OCI-LY3 (cell line): Measurements from ENCODE around the gene HIC1.

Source experiments
- CTCF ChIP-seq: fragments of 200-600, 300-600 bp; sonication (generic); IDR thresholded peaks from 2 replicates; pipeline ENCODE4 v1.5.1; 2014; ENCODE audit warnings: antibody characterized with exemption, low read length, low read depth
- EZH2phosphoT487 ChIP-seq: fragments of 200-600 bp; shearing (Covaris generic); IDR thresholded peaks from 2 replicates; pipeline ENCODE4 v1.6.1; 2018; ENCODE audit warnings: antibody characterized with exemption, mixed run types, low read depth

- no peak for TF ChIP-seq CTCF
- TF ChIP-seq EZH2phosphoT487, result no peak
These were observed 6.0 kb downstream of the HIC1 start for GRCh38 chr17:2060681-2061440.
